Testis (tissue), 2 donors: ENCODE data around the gene ABCC3.

Experiments used
- POLR2A ChIP-seq: fragments of 450-650 bp; IDR thresholded peaks from one replicate; pipeline ENCODE4 v1.6.1; 2017; ENCODE audit warnings: antibody characterized with exemption, mild to moderate bottlenecking, moderate library complexity
- TF ChIP-seq, protein P1 (sequence below), 3 experiments: fragments of 450-650 bp in 2 of 3; fragments of 200-600 bp in 1 of 3; sonication (generic) in 1 of 3; IDR thresholded peaks; one replicate each; pipeline ENCODE4 v1.5.1; 2016 to 2019; ENCODE audit warnings: antibody characterized with exemption in 3 of 3, mild to moderate bottlenecking in 2 of 3, moderate library complexity in 1 of 3

DNA sequence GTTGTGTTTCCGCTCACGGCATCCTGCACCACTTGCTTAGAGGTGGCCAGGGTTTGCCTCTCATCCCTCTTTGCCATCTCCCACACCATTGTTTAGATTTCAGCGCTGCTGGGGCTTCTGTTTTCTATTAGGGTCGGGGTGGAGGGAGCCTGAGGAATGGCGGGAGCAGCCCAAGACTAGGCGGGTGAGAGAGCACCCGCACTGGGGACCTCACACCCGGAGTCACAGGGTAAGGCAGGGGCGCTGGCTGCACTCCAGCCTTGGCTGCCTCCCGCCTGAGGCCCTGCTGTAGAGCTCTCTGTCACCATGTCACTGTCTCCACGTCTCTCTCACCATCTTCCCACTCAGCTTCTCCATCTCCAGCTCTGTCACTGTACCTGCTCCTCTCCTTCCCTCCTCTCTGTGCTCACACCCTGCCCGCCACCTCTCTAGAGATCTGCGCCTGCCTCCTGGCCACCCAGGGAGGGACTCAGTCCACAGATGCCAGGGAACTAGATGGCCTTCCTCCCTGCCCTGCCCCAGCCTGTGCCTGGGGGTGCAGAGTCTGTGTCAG, 32.8 kb upstream of the ABCC3 start:
- TF ChIP-seq, protein P1, sequence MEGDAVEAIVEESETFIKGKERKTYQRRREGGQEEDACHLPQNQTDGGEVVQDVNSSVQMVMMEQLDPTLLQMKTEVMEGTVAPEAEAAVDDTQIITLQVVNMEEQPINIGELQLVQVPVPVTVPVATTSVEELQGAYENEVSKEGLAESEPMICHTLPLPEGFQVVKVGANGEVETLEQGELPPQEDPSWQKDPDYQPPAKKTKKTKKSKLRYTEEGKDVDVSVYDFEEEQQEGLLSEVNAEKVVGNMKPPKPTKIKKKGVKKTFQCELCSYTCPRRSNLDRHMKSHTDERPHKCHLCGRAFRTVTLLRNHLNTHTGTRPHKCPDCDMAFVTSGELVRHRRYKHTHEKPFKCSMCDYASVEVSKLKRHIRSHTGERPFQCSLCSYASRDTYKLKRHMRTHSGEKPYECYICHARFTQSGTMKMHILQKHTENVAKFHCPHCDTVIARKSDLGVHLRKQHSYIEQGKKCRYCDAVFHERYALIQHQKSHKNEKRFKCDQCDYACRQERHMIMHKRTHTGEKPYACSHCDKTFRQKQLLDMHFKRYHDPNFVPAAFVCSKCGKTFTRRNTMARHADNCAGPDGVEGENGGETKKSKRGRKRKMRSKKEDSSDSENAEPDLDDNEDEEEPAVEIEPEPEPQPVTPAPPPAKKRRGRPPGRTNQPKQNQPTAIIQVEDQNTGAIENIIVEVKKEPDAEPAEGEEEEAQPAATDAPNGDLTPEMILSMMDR (IDR thresholded peaks at IDR 0.05), result no peak
- TF ChIP-seq POLR2A, result no peak
